Mesendoderm (in vitro differentiated cells): ENCODE data around the gene SNAP47.

ENCODE experiments used
- DNase-seq: peaks from one replicate; pipeline ENCODE4 v3.0.0; 2013
- H2AK5ac ChIP-seq: 2 replicates; pipeline ENCODE4 v1.6.1; 2013; ENCODE audit warnings: low read length, inconsistent platforms
- H2BK120ac ChIP-seq: 2 replicates; pipeline ENCODE4 v1.6.1; 2013; ENCODE audit warnings: low read depth, mild to moderate bottlenecking, low read length, moderate library complexity, mixed read lengths
- H2BK15ac ChIP-seq: replicated peaks from 2 replicates; pipeline ENCODE4 v1.6.1; 2013; ENCODE audit warnings: low read depth, mild to moderate bottlenecking, moderate library complexity
- H2BK5ac ChIP-seq: 2 replicates; pipeline ENCODE4 v1.6.1; 2013; ENCODE audit warnings: low read length, inconsistent platforms
- H3K18ac ChIP-seq: 2 replicates; pipeline ENCODE4 v1.6.1; 2013; ENCODE audit warnings: mild to moderate bottlenecking, low read length, mixed read lengths
- H3K23ac ChIP-seq: one replicate; pipeline ENCODE4 v1.6.1; 2013; ENCODE audit warnings: low read length
- H3K27ac ChIP-seq: 2 replicates; pipeline ENCODE4 v1.5.1; 2013; ENCODE audit warnings: low read depth, mild to moderate bottlenecking, inconsistent platforms, low read length, moderate library complexity
- H3K27me3 ChIP-seq: 2 replicates; pipeline ENCODE4 v1.6.1; 2013; ENCODE audit warnings: low read length, control low read depth, mild to moderate bottlenecking, inconsistent platforms; ENCODE audit not compliant: insufficient read depth, poor library complexity
- H3K36me3 ChIP-seq: 2 replicates; pipeline ENCODE4 v1.6.1; 2013; ENCODE audit warnings: low read length, inconsistent platforms; ENCODE audit not compliant: control insufficient read depth, insufficient read depth
- H3K4ac ChIP-seq: one replicate; pipeline ENCODE4 v1.6.1; 2013; ENCODE audit warnings: low read depth, mild to moderate bottlenecking, low read length, moderate library complexity
- H3K4me1 ChIP-seq: 2 replicates; pipeline ENCODE4 v1.6.1; 2013; ENCODE audit warnings: low read depth, low read length, inconsistent platforms; ENCODE audit not compliant: control insufficient read depth
- H3K4me2 ChIP-seq: 2 replicates; pipeline ENCODE4 v1.6.1; 2013; ENCODE audit warnings: low read length
- H3K4me3 ChIP-seq: 2 replicates; pipeline ENCODE4 v1.5.1; 2013; ENCODE audit warnings: mild to moderate bottlenecking, low read length
- H3K56ac ChIP-seq: one replicate; pipeline ENCODE4 v1.6.1; 2013; ENCODE audit warnings: low read length
- H3K79me1 ChIP-seq: 2 replicates; pipeline ENCODE4 v1.6.1; 2013; ENCODE audit warnings: low read length, inconsistent platforms
- H3K79me2 ChIP-seq: 2 replicates; pipeline ENCODE4 v1.6.1; 2013; ENCODE audit warnings: mild to moderate bottlenecking, low read length; ENCODE audit not compliant: control insufficient read depth, insufficient read depth
- H3K9ac ChIP-seq: 2 replicates; pipeline ENCODE4 v1.6.1; 2013; ENCODE audit warnings: low read length, inconsistent platforms
- H4K5ac ChIP-seq: one replicate; pipeline ENCODE4 v1.6.1; 2013; ENCODE audit warnings: low read length
- H4K8ac ChIP-seq: one replicate; pipeline ENCODE4 v1.6.1; 2013; ENCODE audit warnings: low read depth, mild to moderate bottlenecking, control low read depth, low read length, moderate library complexity
- WGBS: extraction: QIAGEN DNeasy Blood & Tissue Kit; methylation state at CpG from one replicate; pipeline ENCODE4 v1.1.7; 2013; ENCODE audit warnings: low lambda C conversion rate, missing lambda C conversion rate; ENCODE audit not compliant: insufficient coverage; ENCODE audit errors: extremely low coverage; 5-methylcytosine and 5-hydroxymethylcytosine counted together

The SNAP47 gene

DNA sequence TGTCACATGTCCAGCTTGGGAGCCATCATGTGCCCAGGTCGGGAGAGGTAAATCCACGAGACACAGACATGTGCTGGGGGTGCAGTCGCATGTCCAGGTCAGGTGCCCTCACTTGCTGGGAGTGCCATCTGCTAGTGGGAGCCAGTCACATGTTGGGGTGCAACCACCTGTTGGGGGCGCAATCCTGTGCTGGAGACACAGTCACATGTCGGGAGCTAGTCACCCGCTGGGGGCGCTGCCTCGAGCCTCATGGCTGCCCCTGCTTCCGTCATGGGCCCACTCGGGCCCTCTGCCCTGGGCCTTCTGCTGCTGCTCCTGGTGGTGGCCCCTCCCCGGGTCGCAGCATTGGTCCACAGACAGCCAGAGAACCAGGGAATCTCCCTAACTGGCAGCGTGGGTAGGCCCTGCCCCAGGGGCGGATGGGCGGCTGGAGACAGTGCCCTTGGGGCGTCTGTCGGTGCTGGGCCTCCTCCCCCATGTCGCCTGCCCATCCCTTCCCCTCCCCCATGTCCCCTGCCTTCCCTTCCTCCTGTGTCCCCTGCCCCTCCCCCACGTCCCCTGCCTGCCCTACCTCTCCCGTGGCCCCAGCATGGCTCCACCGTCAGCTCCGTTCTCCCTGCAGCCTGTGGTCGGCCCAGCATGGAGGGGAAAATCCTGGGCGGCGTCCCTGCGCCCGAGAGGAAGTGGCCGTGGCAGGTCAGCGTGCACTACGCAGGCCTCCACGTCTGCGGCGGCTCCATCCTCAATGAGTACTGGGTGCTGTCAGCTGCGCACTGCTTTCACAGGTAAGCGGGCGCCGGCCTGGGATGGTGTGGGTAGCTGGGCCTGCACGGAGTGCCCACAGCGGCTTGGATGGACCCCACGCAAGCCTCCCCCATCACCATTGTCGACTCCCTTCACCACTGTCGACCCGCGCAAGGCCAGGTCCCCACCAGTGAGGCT lies 80.5 kb downstream of the SNAP47 start, which contains the start of gene PRSS38:
TSS of gene PRSS38 (plus strand) at position 208 of the 942 bp plus-strand sequence. CDS start at position 250, 42 bp downstream.
- H2BK15ac ChIP-seq: no peak within 1 kb of the TSS
- no peak within 1 kb of the TSS for H3K23ac ChIP-seq
- H2BK5ac ChIP-seq: no peak within 1 kb of the TSS
- H3K4ac ChIP-seq: no peak within 1 kb of the TSS
- no peak for DNase-seq
- H4K8ac ChIP-seq: no peak within 1 kb of the TSS
- no peaks in the 10 kb centered on the region for H3K4me1 ChIP-seq
- H3K56ac ChIP-seq: no peak within 1 kb of the TSS
- H2AK5ac ChIP-seq: no peak within 1 kb of the TSS
- no peaks in the 10 kb centered on the region for H3K27me3 ChIP-seq
- H3K79me1 ChIP-seq: no peaks in the 10 kb centered on the region
- no peaks in the 10 kb centered on the region for H3K36me3 ChIP-seq
- no peaks in the 10 kb centered on the region for H3K79me2 ChIP-seq
- no peak within 1 kb of the TSS for H4K5ac ChIP-seq
- no peak within 1 kb of the TSS for H3K27ac ChIP-seq
- H3K4me2 ChIP-seq: no peak within 1 kb of the TSS
- no peak within 1 kb of the TSS for H3K4me3 ChIP-seq
- no peak within 1 kb of the TSS for H2BK120ac ChIP-seq
- no CpG with 5 or more reads among the region's 44 CpGs for WGBS
- H3K18ac ChIP-seq: no peak within 1 kb of the TSS
- no peak within 1 kb of the TSS for H3K9ac ChIP-seq

- Histone ChIP-seq H3K27me3 (no peaks in the 10 kb centered on the region), H4K8ac (no peak overlapping the region), H3K56ac (no peak overlapping the region), H3K4me3 (no peak overlapping the region), H3K23ac (no peak overlapping the region), H4K5ac (no peak overlapping the region), H3K27ac (no peak overlapping the region), H3K36me3 (no peaks in the 10 kb centered on the region), H2BK120ac (no peak overlapping the region), H2AK5ac (no peak overlapping the region), H3K4me1 (no peaks in the 10 kb centered on the region), H3K18ac (no peak overlapping the region), H3K4ac (no peak overlapping the region), H3K79me2 (no peaks in the 10 kb centered on the region), H3K4me2 (no peak overlapping the region), H3K79me1 (no peaks in the 10 kb centered on the region), H3K9ac (no peak overlapping the region), H2BK15ac (no peak overlapping the region), H2BK5ac (no peak overlapping the region)
- DNase-seq: no peak
- no CpG with 5 or more reads among the region's 16 CpGs for WGBS
These were observed 81.7 kb downstream of the SNAP47 start for GRCh38 chr1:227816750-227817446.

GRCh38 chr1:227823537-227823936 lies 88.3 kb downstream of the SNAP47 start:
- Histone ChIP-seq H4K5ac (no peak overlapping the region), H3K4me1 (no peaks in the 10 kb centered on the region), H3K27me3 (no peaks in the 10 kb centered on the region), H3K56ac (no peak overlapping the region), H3K9ac (no peak overlapping the region), H3K79me2 (no peaks in the 10 kb centered on the region), H3K79me1 (no peaks in the 10 kb centered on the region), H2BK15ac (no peak overlapping the region), H3K4me2 (no peak overlapping the region), H3K27ac (no peak overlapping the region), H3K4ac (no peak overlapping the region), H2BK5ac (no peak overlapping the region), H3K18ac (no peak overlapping the region), H3K23ac (no peak overlapping the region), H4K8ac (no peak overlapping the region), H3K4me3 (no peak overlapping the region), H2AK5ac (no peak overlapping the region), H2BK120ac (no peak overlapping the region), H3K36me3 (no peaks in the 10 kb centered on the region)
- no CpG with 5 or more reads among the region's 1 CpG for WGBS
- DNase-seq: no peak

GRCh38 chr1:227824204-227824603 lies 89.0 kb downstream of the SNAP47 start:
- no peak overlapping the region for H3K4ac ChIP-seq
- no peak overlapping the region for H3K27ac ChIP-seq
- no peak overlapping the region for H3K56ac ChIP-seq
- no peak overlapping the region for H4K5ac ChIP-seq
- no peak overlapping the region for H2AK5ac ChIP-seq
- H4K8ac ChIP-seq: no peak overlapping the region
- DNase-seq: no peak
- no peaks in the 10 kb centered on the region for H3K4me1 ChIP-seq
- H2BK5ac ChIP-seq: no peak overlapping the region
- no peak overlapping the region for H2BK120ac ChIP-seq
- H3K36me3 ChIP-seq: no peaks in the 10 kb centered on the region
- WGBS: no CpG with 5 or more reads among the region's 2 CpGs
- H3K4me2 ChIP-seq: no peak overlapping the region
- H3K79me2 ChIP-seq: no peaks in the 10 kb centered on the region
- H3K23ac ChIP-seq: no peak overlapping the region
- no peak overlapping the region for H2BK15ac ChIP-seq
- H3K9ac ChIP-seq: no peak overlapping the region
- H3K79me1 ChIP-seq: no peaks in the 10 kb centered on the region
- no peak overlapping the region for H3K4me3 ChIP-seq
- no peaks in the 10 kb centered on the region for H3K27me3 ChIP-seq
- H3K18ac ChIP-seq: no peak overlapping the region

- Histone ChIP-seq H2BK15ac (no peak overlapping the region), H3K4me1 (no peaks in the 10 kb centered on the region), H3K9ac (no peak overlapping the region), H3K23ac (no peak overlapping the region), H3K18ac (no peak overlapping the region), H3K4ac (no peak overlapping the region), H3K27me3 (no peaks in the 10 kb centered on the region), H3K79me2 (no peaks in the 10 kb centered on the region), H3K4me2 (no peak overlapping the region), H2BK5ac (no peak overlapping the region), H2BK120ac (no peak overlapping the region), H2AK5ac (no peak overlapping the region), H4K8ac (no peak overlapping the region), H3K36me3 (no peaks in the 10 kb centered on the region), H3K79me1 (no peaks in the 10 kb centered on the region), H3K27ac (no peak overlapping the region), H3K56ac (no peak overlapping the region), H4K5ac (no peak overlapping the region), H3K4me3 (no peak overlapping the region)
- WGBS: no CpG with 5 or more reads among the region's 3 CpGs
- DNase-seq: no peak
These were observed 93.6 kb downstream of the SNAP47 start for GRCh38 chr1:227828786-227829185.
